Medulla oblongata (tissue), 1 donor: ENCODE results near the gene NBEA.
A peak's percentile ranks its signal among the peaks of the same experiment; 100 is the strongest.

Source experiments
- DNase-seq: peaks from one replicate; pipeline ENCODE4 v3.0.0-alpha.2; 2015; ENCODE audit errors: extremely low spot score

NBEA gene

DNA sequence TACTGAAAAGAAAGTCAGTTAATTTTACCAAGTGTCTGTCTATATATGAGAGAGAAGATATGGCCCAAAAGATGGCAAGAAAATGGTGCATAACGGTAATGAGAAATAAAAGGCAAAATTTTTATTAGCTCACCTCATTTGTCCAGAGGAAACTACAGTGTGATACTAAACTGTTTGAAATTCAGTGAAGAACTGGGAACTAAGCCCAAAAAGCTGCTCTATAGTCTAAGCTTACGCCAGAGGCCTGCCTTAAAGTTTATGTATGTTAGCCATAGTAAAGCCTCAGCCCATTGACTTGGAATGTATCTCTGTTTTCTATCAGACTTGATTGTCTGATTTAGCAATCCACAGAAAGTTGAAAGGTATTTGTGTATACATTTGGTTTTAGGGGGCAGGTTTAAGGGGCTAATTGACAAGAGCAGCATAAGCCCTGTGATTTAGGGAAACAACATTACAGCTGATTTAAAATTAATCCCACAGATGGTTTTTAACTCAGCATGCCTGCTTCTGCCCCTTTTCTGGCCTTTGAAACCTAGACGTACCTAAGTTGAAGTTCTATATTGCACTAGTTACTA lies 625.4 kb downstream of the NBEA start:
- no peak for DNase-seq

DNA sequence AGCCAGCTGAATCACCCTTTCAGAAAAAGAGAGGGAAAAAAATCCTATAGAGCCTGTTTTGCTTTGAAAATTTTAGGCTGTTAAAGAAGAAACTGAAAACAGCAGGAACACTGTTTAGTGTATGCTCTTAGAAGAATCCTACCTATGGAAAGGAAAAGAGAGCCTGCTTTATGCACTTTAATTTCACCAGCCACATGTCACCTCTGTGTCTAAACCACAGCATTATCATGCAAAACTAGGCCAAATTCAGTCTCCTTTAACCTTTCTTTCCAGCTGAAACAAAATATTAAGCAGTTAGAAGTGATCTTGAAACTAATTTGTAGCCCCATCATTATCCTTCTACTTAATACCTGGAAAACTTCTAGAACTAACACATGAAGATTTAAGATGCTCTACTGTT lies 631.6 kb downstream of the NBEA start:
- DNase-seq, result no peak

DNA sequence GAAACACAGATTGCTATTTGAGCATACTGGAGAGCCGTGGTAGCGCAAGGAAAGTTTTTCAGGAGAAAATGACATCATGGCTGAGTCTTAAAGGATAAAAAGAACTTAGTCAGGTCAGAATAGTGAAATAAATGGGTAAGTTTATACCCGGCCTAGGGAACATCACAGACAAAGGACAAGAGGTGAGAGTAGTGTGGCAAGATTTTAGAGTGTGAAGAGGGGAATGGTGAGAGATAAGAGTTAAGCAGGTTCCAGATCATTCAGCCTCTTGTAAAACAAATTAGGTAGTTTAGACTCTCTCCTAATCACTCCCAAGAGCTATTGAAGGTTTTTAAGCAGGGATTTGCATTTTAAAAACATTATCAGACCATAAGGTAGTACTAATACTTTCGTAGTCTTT lies 650.4 kb downstream of the NBEA start:
- no peak for DNase-seq

- no peak for DNase-seq
Measured at GRCh38 chr13:35593651-35594050, 651.6 kb downstream of the NBEA start.

DNA sequence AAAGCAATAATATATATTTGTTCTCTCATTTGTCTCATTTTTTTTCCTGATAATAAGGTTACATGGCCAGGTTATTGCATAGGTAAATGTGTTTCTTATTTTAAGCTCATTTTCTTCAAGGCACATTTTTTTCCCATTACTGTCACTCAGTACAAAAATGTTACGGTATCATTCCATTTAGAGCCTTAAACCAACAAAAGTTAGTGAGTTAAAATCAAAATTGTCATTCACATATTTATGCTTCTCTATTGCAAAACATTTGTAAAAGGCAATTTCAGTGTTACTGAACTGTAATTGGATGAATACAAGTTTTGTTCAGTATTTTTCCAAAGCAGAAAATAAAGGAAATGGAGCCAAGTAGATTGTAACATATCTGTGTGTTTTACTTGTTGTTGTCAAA lies 652.0 kb downstream of the NBEA start:
- no peak for DNase-seq

DNA sequence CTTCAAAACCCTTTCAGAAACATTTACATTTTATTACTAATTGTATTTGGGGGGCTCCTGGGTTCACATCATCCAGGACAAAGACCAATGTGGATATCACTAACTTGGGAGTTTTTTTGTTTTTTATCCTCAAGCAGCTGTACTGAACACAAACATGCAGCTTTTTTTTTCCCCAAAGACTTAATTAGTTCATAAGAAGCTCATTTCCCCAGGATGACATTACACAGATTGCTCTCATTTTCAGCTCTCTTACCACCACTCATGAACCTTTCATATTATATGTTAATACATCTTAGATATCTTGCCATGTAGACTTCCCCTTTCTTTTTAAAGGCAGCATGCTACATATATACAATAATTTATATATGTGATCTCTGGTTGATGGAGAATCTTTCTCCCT lies 653.1 kb downstream of the NBEA start:
- DNase-seq, result no peak

- no peak for DNase-seq
Measured at GRCh38 chr13:35596321-35597030, 654.4 kb downstream of the NBEA start.

- DNase-seq, result no peak
Measured at GRCh38 chr13:35597451-35597850, 655.4 kb downstream of the NBEA start.

- DNase-seq, result peak; percentile 20
Measured at GRCh38 chr13:35598233-35598632, 656.2 kb downstream of the NBEA start.

DNA sequence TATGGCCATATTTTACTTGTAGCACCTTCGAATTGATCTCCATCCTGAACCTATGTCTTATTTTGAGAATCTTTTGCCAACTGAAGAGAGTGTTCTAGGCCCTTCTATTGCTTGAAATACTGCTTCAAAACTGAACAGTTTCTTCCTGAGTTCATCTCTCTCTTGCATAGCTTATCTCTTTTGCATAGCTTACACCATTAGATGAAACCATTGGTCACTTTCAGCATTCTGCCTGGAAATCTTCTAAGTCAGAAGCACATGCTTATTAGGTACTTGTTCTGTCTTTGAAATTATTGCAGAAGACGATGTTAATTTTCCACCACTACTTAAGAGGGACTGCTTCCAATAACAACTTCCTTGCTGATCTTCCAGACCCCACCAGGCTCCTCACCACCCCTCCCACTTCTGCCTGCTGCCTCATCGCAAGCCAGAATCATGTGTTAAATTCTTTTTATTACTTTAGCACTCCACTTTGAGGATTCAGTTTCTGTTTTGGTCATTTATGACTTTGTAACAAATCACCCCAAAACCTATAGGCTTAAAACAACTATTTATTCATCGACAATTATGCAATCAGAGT lies 656.8 kb downstream of the NBEA start:
- no peak for DNase-seq

- no peak for DNase-seq
Measured at GRCh38 chr13:35599384-35599783, 657.3 kb downstream of the NBEA start.

DNA sequence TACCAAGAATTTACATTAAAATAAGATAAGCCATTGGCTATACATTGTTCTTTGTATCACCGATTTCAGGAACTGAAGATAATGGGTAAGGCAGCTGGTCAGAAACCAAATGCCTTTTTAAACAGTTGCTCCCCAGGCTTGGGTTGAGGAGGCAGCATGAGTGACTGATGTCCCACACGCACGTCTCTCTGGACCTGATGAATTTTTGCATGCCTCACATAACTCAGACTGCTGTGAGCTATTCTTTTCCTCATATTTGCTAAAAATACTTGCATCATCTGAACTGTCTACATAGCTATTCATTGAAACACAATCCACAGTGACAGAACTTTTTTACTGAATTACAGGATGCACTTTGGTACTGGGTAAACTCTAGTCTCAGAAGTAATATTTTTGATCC lies 658.1 kb downstream of the NBEA start:
- no peak for DNase-seq

DNA sequence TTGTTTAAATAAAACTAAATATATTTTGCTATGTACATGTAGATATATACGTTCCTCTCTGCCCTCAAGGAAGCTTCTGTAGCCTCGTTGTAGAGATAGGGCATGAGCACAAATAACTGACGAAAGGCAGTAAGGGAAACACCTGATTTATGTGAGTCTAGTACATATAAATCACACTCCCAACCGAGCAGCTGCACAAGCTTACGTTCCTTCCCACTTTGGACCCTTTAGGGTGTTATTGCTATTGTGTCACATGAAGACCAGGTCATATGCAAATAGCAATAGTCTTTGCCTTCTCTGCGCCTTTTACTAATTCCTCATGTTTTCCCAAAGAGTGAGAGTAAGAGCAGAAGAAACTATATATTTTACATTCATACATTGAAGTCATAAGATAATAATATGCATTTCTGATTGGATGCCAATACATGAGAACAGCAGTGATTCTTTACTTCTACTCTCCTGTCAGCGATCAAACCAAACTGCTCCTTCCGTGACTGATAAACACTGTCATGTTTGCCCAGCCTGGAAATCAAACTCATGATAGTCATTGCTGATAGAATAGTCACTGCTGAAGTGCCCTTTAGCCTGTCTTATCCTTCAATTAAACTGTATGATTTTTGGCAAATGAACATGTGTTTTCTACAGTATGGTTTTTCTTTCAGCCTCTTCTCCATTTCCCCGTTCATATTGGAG lies 661.7 kb downstream of the NBEA start:
- DNase-seq, result no peak

- no peak for DNase-seq
Measured at GRCh38 chr13:35614666-35615065, 672.6 kb downstream of the NBEA start.

- DNase-seq, result no peak
Measured at GRCh38 chr13:35617420-35617819, 675.4 kb downstream of the NBEA start.

DNA sequence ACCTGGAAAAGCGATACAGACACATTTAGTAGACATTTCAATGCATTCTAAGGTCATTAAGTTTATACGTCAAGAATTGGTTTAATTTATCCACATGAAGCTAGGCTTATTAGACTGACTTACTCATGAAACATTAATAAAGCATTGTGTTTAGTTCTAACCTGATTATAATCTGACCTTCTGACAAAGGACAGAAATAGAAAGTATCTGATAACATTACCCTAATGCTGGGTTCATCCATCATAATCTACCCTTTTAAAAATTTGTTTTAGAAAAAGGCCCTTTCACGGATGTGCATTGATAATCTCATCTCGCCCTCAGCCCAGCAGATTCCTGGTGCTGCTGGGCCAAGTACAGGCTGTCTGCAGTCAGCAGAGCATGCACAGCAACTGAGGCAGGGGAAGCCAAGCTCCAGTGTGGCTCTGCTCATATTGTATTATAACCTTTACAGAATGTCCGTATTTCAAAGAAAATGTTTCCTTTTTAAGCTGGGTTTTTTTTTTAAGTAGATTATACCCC lies 676.6 kb downstream of the NBEA start:
- no peak for DNase-seq

DNA sequence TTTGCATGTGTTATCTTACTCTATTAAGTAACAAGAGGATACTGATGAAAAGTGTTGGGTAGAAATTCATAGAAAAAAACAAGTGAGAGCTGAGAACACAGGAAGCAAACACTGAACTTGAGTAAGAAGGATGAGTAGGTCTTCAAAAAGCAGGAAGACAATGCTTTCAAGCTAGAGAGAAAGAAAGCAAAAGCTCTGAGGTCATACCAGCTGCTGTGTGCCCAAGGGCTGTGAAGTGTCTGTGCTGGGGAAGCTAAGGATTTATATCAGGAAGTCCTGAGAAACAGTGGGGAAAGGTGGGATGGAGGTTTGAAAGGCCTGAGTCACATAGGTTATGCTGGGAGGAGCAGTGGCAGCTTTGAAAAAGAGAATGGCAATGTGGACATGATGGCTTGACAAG lies 679.9 kb downstream of the NBEA start:
- DNase-seq, result no peak

GRCh38 chr13:35629026-35629425 lies 687.0 kb downstream of the NBEA start:
- DNase-seq, result no peak

GRCh38 chr13:35630551-35631275 lies 688.6 kb downstream of the NBEA start:
- DNase-seq, result peak; percentile 51

DNA sequence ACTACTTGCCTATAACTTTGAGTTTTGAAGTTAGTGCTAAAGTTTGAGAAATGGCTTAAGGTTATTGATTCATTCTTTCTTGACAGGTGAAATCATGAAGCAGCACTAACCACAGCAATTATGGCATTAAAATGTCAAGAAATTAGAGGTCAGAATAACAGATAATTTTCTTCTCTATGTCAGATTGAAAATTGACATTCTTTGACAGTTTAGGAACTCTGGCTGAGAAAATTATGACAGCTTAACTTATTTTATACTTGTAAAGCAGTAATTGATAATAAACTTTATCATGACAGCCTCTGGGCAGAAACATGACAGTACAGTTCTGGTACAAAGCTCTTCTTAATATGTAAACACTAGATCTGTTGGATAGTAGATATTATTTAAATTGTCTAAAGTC lies 689.6 kb downstream of the NBEA start:
- no peak for DNase-seq

DNA sequence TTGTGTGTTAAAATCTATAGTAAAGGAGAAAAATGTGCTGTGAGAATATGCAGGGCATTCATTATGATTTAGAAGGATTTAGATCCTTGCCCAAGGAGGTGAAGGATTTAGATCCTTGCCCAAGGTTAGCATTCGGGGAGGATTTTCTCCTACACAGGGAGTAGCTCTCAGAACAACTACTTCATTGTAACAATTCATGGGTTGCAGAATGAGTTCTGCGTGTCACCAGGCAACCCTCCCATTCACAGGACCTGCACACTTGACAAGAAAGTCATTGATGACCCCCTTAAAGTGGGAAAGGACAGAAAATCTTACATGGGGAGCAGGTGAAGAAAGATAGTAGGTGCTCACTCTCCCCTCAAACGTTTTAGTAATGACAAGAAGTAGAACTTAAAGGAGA lies 701.6 kb downstream of the NBEA start:
- peak; percentile 21 for DNase-seq
